ENCODE measurements around the gene CAP2.
"Not testable (repeated sequence)": the region's sequence is repeated elsewhere in the genome, so short reads cannot be mapped to it uniquely, and the experiment has no call there.

CAP2 gene

GRCh38 chr6:17506531-17506930, 113.1 kb downstream of the CAP2 start:
- DNase-seq, result no peak

GRCh38 chr6:17506962-17507361, 113.6 kb downstream of the CAP2 start:
- DNase-seq, result no peak

GRCh38 chr6:17511084-17511483, 117.7 kb downstream of the CAP2 start:
- no peak for DNase-seq

GRCh38 chr6:17511580-17511979, 118.2 kb downstream of the CAP2 start:
- no peak for DNase-seq

DNA sequence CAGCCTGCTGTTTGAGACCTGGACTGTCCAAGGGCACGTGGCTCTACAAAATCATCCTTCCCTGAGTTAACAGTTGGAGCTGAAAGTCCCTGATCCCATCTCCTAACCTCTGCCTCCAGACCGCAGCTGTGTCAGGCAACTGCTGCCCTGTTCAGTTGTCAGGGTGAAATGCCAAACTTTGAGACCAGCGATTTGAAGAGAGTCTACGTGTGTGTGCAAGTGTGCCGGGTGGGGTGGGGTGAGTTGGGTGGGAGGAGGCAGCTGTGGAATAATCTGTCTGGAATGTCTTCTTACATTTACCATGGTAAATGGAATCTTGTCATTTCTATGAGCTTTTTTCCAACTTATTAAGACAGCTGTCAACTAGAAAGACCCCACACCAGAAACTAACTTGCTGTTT, 125.7 kb downstream of the CAP2 start:
- DNase-seq, result no peak

- no peak for DNase-seq
Measured at GRCh38 chr6:17525637-17526036, 132.2 kb downstream of the CAP2 start.

- DNase-seq, result no peak
Measured at GRCh38 chr6:17527076-17527475, 133.7 kb downstream of the CAP2 start.

GRCh38 chr6:17530321-17530835, 137.0 kb downstream of the CAP2 start:
- no peak for DNase-seq

DNA sequence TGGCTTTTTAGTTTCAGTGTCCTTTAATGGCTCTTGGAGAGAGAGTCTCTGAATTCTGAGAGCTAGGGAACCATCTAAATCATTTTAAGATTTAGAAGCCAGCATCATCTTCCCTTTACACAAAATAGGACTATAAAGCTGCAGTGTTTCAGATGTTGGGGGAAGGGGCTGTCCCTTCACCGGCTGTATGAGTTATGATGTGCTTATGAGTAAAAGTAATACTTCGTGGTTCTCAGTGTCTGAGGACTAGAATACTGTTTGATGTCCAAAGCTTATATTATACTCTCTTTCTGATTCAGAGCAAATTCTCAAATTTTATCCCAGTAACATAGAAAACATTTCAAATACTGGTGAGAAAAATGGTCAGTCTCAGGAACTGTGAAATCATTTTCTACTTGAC, 143.2 kb downstream of the CAP2 start:
- no peak for DNase-seq

DNA sequence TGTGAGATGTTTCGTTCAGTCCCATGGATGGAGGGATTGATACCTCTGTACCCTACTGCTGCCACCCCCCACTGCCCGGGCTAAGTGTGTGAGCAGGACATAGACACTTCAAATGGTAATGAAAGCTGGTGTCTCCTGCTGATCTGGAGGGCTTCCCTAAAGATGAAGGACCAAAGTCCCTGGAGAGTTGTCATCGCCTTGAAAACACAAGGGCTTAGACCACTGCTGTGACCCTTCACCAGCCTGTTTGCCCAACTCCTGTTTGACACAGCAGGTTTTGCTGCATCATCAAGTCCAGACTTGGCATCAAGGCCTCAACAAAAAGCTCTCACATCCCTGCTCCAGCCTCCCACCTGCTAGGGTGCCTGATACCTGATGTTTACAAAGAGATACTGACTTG, 148.8 kb downstream of the CAP2 start:
- DNase-seq, result no peak

- not testable (repeated sequence) for DNase-seq
Measured at GRCh38 chr6:17545681-17546080, 152.3 kb downstream of the CAP2 start.

DNA sequence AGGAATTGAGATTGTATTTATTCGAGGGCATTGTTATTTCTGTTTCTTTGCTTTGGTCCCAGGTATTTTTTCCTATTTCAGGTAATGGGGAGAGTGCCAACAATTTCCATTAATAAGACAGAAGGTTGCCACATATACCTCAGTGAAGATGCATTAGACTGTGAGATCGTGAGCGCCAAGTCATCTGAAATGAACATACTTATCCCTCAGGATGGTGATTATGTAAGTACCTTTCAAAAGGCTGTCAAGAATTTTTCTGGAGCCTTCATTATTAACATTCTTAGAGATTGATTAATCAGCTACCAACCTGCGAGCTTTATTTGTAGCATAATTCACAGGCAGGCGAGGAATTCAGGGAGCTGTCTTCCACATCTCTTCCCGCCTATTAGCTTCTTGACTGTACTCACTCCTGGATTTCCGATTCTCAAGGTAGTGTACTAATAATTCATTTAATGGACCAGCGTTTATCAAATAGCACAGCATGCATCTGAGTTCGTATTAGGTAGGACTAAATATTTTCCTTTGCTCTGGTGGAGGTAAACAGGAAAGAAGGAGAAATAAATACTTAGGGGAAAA, 158.1 kb downstream of the CAP2 start:
- no peak for DNase-seq

GRCh38 chr6:17552861-17553260, 159.5 kb downstream of the CAP2 start:
- no peak for DNase-seq

GRCh38 chr6:17556014-17556413, 162.6 kb downstream of the CAP2 start:
- DNase-seq, result no peak

DNA sequence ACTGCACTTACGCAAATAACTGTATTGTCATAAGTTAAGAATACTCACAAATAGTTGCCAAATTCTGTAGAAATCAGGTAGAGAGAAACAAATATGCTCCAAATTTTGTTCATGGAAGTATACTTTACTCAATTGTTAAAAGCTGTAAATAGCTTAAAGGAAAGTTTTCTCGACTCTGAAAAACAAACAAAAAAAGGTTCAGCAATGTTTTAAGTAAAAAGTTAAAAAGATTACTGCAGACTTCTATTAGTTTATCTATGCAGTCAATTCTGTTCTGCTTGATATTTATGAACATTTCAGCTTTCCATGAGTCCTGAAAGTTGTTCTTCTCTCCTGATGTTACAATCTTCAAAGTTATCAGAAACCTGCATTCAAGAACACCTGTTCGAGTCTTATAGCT, 169.2 kb downstream of the CAP2 start:
- no peak for DNase-seq

GRCh38 chr6:17565399-17565798, 172.0 kb downstream of the CAP2 start:
- DNase-seq, result no peak

GRCh38 chr6:17574866-17575560, 181.6 kb downstream of the CAP2 start:
- no peak for DNase-seq

GRCh38 chr6:17577059-17577458, 183.7 kb downstream of the CAP2 start:
- DNase-seq, result no peak

- no peak for DNase-seq
Measured at GRCh38 chr6:17580518-17581048, 187.2 kb downstream of the CAP2 start.

- DNase-seq, result not testable (repeated sequence)
Measured at GRCh38 chr6:17581282-17581681, 187.9 kb downstream of the CAP2 start.

DNA sequence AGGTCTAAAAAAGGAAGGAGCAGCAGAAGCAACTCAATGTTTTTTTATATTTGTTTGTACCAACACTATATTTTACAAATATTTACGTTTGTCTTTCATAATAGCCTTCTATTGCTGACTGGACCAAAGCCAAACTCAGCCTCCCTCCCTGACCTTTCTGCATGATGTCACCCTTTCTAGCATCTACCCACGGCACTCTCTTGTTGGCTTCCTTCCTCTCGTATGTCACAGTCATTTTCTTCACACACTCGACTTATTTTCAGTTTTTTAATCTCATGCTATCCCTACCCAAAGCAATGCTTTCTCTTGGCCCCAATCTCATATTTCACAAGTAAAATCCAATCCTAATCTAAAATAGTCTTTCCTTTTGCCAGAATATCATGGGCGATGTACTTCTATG, 190.4 kb downstream of the CAP2 start:
- no peak for DNase-seq

- peak; percentile 88 for DNase-seq
Measured at GRCh38 chr6:17584241-17584803, 190.9 kb downstream of the CAP2 start.

- peak; percentile 46 for DNase-seq
Measured at GRCh38 chr6:17585766-17586490, 192.5 kb downstream of the CAP2 start.

All from OCI-M1 (cell line).